Stimulated activated CD8-positive, alpha-beta memory T cell treated with anti-CD3 and anti-CD28 coated beads, Interleukin-15, amount 100 ng/mL, for 24 hours (primary cell): ENCODE data around the gene SPATA4.
"Not testable (repeated sequence)": the region's sequence is repeated elsewhere in the genome, so short reads cannot be mapped to it uniquely, and the experiment has no call there.

Experiments used
- DNase-seq: peaks from one replicate; pipeline ENCODE4 v3.0.0-alpha.2; 2020; ENCODE audit warnings: low read depth

SPATA4 gene

GRCh38 chr4:176195184-176195978, at the start of gene SPATA4:
Gene SPATA4, minus strand, starts transcription at chr4:176195585. Its CDS starts 23 bp downstream, at chr4:176195562.
- peak; percentile 85 for DNase-seq

DNA sequence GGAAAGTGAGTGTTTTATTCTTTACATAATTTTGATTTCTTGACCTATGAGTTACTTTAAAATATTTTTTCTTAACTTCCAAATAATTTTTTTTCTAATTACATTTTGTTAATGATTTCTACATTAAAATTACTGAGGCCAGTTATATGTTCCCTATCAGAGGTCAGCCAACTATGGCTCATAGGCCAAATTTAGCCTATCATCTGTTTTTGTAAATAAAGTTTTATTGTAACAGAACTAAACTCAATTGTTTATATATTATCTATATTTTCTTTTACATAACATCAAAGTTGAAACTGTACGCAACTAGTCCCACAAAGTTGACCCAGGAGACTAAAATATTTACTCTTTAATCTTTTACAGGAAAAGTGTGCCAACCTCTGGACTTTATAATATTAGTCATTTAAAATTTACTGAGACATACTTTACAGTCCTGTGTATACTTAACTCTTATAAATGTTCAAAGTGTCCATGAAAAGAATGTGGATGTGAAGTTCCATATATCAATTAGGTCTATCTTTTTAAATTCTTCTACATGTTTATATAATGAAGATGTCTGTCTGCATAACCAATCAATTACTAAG, 47.5 kb upstream of the SPATA4 start:
- DNase-seq, result no peak

DNA sequence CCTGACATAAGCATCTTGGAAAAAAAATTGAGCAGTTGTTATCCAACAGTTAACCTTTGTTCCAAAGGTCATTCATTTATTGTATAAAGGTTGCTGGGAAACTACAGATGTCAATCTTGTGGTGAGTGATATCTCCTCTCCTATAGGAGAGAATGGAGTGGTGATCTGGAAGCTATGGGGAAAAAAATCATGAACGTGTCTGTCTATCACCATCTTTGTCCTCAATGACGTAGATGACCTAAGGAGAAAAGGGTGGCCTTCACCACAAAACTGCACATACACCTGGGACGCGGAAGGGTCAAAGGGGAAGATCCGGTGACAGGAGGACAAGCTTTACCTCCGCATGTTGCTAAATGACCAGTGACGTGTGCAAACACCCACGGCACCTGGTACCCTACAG, 46.3 kb upstream of the SPATA4 start:
- DNase-seq, result no peak

DNA sequence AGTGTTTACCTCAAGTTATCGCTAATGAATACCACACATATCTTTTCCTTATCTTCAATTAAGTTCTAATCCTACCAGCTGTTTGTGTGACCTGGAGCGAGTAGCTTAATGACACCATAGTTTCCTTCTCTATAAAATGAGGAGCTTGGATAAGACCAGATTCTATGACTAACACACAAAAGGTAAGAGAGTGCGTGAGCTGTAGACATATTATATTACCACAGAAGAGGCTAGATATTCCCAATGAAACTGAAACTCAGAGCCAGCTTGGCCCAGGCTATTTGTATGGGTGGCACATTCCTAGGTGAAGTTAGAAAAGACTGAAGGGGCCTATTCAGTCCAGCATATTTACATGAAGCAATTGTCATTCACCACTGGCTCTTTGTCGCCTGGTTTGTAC, 43.4 kb upstream of the SPATA4 start:
- DNase-seq, result no peak

GRCh38 chr4:176238157-176238610, 42.8 kb upstream of the SPATA4 start:
- DNase-seq, result no peak

GRCh38 chr4:176236946-176237345, 41.6 kb upstream of the SPATA4 start:
- DNase-seq, result no peak

- no peak for DNase-seq
These were observed 35.5 kb upstream of the SPATA4 start for GRCh38 chr4:176230836-176231235.

DNA sequence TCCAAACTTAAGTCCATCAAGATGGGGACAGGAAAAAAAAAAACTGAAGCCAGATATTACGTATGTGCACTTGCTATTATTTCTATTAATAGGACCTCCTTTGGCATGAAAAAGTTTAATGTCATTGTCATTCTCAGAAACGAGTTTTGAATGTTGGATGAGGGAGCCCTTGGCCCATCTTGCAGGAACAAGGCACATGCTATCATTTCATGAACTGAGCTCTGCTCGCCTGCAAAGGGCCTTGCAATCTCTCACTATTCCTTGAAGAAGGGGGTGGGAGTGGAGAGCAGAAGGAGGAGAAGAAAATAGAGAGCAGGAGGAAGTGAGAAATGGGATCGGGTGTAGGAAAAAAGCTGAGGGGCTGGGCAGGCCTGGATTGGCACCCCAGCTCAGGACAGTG, 34.3 kb upstream of the SPATA4 start:
- DNase-seq, result no peak

DNA sequence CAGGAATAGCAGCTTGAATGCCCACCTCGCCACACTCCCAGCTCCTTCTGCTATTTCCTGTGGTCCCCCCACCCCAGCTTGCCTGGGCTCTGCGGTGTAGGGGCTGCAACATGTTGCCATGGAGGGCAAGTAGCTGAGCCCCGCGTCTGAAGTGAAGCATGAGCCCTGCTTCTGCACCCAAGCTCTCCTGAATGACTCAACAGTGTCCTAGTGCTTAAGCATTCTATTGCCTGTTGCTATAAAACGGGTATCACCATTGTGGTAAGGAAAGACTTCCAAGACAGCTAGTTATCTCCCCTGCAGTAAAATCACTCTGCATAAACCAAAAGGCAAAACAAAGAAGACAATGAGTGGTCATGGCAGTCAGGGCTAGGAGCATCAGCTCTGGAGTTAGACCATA, 31.4 kb upstream of the SPATA4 start:
- no peak for DNase-seq

DNA sequence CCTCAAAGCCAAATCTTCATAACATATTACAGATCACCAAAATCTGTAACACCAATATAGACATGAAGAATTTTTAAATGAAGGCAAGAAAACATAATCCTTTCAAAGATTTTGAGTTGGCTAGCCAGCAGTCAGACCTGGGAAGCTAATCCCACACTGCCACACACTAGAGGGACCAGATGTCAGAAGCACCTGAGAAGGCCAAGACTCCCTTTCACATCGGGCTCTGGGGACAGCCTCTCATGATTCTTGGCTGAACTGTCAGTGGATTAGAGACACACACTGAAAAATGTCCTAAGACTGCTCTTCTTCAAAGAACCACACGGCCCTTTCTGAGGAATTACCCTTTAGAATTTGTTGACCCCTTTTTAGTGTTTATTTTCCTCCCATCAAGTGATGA, 28.2 kb upstream of the SPATA4 start:
- no peak for DNase-seq

DNA sequence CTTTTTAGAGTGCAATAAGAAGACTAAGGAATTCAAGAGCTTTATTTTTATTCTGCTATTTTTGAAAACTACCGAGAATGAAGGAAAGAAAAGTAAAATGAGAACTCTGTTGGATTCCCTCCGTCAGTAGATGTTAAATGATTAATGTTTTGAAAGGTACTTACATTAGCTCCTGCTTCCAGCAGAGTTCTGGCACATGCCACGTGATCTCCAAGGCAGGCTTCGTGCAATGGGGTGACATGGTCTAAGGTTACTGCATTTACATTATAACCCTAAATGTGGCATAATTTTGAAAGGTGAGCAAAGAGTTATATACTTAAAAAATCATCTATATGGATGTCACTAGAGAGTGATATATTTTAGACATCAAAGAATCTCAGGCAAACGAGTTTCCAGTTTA, 26.8 kb upstream of the SPATA4 start:
- DNase-seq, result no peak

GRCh38 chr4:176217510-176217909, 22.1 kb upstream of the SPATA4 start:
- DNase-seq, result no peak

DNA sequence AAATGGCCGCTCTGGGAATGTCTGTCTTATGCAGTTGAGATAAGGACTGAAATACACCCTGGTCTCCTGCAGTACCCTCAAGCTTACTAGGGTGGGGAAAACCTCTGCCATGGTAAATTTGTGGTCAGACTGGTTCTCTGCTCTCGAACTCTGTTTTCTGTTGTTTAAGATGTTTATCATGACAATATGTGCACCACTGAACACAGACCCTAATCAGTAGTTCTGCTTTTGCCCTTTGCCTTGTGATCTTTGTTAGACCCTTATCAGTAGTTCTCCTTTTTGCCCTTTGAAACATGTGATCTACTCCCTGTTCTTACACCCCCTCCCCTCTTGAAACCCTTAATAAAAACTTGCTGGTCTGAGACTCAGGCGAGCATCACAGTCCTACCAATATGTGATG, 17.0 kb upstream of the SPATA4 start:
- not testable (repeated sequence) for DNase-seq

DNA sequence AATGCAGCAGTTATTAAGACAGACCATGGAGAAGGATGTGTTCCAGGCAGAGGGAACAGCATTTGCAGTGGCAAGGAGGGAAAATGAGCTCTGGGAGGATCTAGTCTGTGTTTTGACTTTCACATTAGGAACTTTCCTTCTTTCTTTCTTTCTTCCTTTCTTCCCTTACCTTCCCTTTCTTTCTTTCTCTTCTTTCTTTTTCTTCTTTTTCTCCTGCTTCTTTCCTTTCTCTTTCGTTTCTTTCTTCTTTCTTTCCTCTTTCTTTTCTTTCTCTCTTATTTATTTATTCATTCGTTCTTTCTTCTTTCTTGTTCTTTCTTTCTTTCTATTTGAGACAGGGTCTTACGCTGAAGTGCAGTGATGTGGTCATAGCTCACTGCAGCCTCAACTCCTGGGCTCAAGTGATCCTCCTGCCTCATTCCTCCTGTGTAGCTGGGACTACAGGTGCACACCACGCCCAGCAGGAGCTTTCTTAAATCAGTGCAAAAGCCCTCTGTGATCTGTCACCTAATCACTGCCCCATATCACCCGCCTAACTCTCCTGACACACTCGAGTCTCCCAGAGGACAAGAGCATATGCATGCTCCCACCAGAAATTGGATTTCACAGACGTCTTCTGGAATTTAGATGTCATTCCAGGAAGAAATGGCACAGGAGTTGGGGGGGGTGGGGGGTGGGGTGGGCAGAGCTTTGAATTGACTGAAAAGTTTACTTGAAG, 15.4 kb upstream of the SPATA4 start:
- DNase-seq, result no peak

DNA sequence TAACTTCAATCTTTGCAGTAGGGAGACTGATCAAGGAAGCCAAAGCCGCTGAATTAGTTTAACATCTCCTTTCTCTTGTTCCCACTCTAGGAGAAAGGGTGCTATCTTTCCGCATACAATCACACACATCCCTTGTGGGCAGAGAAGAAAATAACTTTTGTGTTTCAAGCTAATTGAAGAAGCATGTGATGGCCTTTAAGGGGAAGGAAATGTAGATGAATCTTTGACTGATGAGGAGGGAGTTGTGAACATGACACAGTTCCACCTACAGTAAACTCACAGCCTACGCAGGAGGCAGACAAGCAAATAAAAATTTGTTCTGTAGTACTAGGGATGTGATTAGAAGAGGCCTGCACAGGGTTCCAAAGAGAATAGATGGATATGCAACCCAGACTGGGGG, 14.7 kb upstream of the SPATA4 start:
- no peak for DNase-seq

GRCh38 chr4:176209535-176209934, 14.2 kb upstream of the SPATA4 start:
- DNase-seq, result no peak

- DNase-seq, result no peak
These were observed 12.5 kb upstream of the SPATA4 start for GRCh38 chr4:176207839-176208238.

- DNase-seq, result no peak
These were observed 9.9 kb upstream of the SPATA4 start for GRCh38 chr4:176205299-176205698.

GRCh38 chr4:176198316-176198903, 3.0 kb upstream of the SPATA4 start:
- no peak for DNase-seq

DNA sequence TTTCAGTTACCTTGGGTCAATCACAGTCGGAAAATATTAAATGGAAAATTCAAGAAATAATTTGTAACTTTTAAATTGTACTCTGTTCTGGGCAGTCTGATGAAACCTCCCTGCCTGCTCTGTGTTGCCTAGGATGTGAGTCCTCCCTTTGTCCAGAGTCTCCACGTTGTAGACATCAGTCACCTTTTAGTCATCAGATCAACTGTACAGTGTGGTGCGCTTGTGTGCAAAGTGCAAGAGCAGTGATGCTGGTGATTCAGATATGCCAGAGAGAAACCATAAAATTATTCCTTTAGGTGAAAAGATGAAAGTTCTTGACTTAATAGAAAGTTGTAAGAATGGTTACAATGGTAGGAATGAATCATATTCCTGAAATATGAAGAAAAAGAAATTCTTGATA, 1.4 kb downstream of the SPATA4 start:
- no peak for DNase-seq

- no peak for DNase-seq
These were observed 2.3 kb downstream of the SPATA4 start for GRCh38 chr4:176193126-176193525.

- DNase-seq, result no peak
These were observed 3.4 kb downstream of the SPATA4 start for GRCh38 chr4:176191974-176192373.
